HUES6 (cell line): ENCODE results near the gene GTPBP6.
"Not testable (repeated sequence)": the region's sequence is repeated elsewhere in the genome, so short reads cannot be mapped to it uniquely, and the experiment has no call there.

ENCODE experiments used
- H3K27ac ChIP-seq: 2 replicates; pipeline ENCODE4 v1.7.0; 2013; ENCODE audit warnings: low read depth, mild to moderate bottlenecking, low read length, inconsistent platforms
- H3K27me3 ChIP-seq: 2 replicates; pipeline ENCODE4 v1.6.1; 2013; ENCODE audit warnings: low read length; ENCODE audit not compliant: control insufficient read depth, insufficient read depth
- H3K36me3 ChIP-seq: 2 replicates; pipeline ENCODE4 v1.6.1; 2013; ENCODE audit warnings: low read length; ENCODE audit not compliant: control insufficient read depth, insufficient read depth
- H3K4me1 ChIP-seq: 2 replicates; pipeline ENCODE4 v1.6.1; 2013; ENCODE audit warnings: low read length; ENCODE audit not compliant: control insufficient read depth, insufficient read depth
- H3K4me3 ChIP-seq: 2 replicates; pipeline ENCODE4 v1.5.1; 2013; ENCODE audit warnings: low read depth, low read length
- H3K9ac ChIP-seq: one replicate; pipeline ENCODE4 v1.6.1; 2013; ENCODE audit warnings: mild to moderate bottlenecking, low read length
- H3K9me3 ChIP-seq: 2 replicates; pipeline ENCODE4 v1.6.1; 2013; ENCODE audit warnings: low read depth, low read length; ENCODE audit not compliant: control insufficient read depth, insufficient read depth

GTPBP6 gene

DNA sequence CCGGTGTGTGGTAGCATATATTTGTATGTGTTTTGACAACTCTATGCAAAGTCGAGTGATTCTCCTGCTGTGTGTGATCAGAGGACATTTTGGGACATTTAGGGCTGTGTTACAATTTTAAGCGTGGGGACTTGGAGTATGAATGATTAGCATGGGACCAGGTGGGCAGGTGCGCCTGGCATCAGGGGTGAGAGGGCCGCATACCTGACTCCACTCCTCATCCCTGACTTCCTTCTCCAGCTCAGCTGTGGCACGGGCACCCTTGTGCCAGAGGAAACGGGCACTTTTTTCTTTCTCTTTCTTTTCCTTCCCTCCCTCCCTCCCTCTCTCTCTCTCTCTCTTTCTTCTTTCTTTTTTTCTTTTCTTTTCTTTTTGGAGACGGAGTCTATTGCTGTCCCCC is 53.1 kb downstream of the GTPBP6 start:
- H3K4me1 ChIP-seq = peaks cover 14% of the 10 kb centered on the region; the same call in 1 of the 2 replicates
- H3K4me3 ChIP-seq = no peak overlapping the region

GRCh38 chrX:264634-265455 is 53.8 kb downstream of the GTPBP6 start:
- H3K9me3 ChIP-seq = no peaks in the 10 kb centered on the region
- H3K27ac ChIP-seq = no peak overlapping the region
- no peaks in the 10 kb centered on the region for H3K27me3 ChIP-seq
- peaks cover 14% of the 10 kb centered on the region; the same call in 1 of the 2 replicates for H3K4me1 ChIP-seq
- H3K9ac ChIP-seq = no peak overlapping the region
- H3K36me3 ChIP-seq = no peaks in the 10 kb centered on the region
- no peak overlapping the region for H3K4me3 ChIP-seq

More for the DNA sequence above, 53.1 kb downstream of the GTPBP6 start:
- no peaks in the 10 kb centered on the region for H3K36me3 ChIP-seq
- H3K27me3 ChIP-seq = no peaks in the 10 kb centered on the region
- H3K9ac ChIP-seq = no peak overlapping the region
- no peaks in the 10 kb centered on the region for H3K9me3 ChIP-seq
- H3K27ac ChIP-seq = no peak overlapping the region

- not testable (repeated sequence) for H3K4me3 ChIP-seq, H3K27ac ChIP-seq, H3K9me3 ChIP-seq, H3K36me3 ChIP-seq, H3K27me3 ChIP-seq, H3K9ac ChIP-seq
- H3K4me1 ChIP-seq = peaks cover 14% of the 10 kb centered on the region; the same call in 1 of the 2 replicates
Measured at GRCh38 chrX:264006-264405, 54.6 kb downstream of the GTPBP6 start.

GRCh38 chrX:262381-262909 is 56.2 kb downstream of the GTPBP6 start:
- H3K27me3 ChIP-seq = no peaks in the 10 kb centered on the region
- no peak overlapping the region for H3K27ac ChIP-seq
- peaks cover 14% of the 10 kb centered on the region; the same call in 1 of the 2 replicates for H3K4me1 ChIP-seq
- H3K9ac ChIP-seq = no peak overlapping the region
- no peaks in the 10 kb centered on the region for H3K36me3 ChIP-seq
- no peaks in the 10 kb centered on the region for H3K9me3 ChIP-seq
- H3K4me3 ChIP-seq = no peak overlapping the region

- Histone ChIP-seq H3K4me1 (peaks cover 14% of the 10 kb centered on the region; the same call in 1 of the 2 replicates), H3K36me3 (no peaks in the 10 kb centered on the region), H3K27me3 (no peaks in the 10 kb centered on the region), H3K4me3 (no peak overlapping the region), H3K9me3 (no peaks in the 10 kb centered on the region), H3K27ac (no peak overlapping the region), H3K9ac (no peak overlapping the region)
Measured at GRCh38 chrX:261919-262352, 56.7 kb downstream of the GTPBP6 start.

DNA sequence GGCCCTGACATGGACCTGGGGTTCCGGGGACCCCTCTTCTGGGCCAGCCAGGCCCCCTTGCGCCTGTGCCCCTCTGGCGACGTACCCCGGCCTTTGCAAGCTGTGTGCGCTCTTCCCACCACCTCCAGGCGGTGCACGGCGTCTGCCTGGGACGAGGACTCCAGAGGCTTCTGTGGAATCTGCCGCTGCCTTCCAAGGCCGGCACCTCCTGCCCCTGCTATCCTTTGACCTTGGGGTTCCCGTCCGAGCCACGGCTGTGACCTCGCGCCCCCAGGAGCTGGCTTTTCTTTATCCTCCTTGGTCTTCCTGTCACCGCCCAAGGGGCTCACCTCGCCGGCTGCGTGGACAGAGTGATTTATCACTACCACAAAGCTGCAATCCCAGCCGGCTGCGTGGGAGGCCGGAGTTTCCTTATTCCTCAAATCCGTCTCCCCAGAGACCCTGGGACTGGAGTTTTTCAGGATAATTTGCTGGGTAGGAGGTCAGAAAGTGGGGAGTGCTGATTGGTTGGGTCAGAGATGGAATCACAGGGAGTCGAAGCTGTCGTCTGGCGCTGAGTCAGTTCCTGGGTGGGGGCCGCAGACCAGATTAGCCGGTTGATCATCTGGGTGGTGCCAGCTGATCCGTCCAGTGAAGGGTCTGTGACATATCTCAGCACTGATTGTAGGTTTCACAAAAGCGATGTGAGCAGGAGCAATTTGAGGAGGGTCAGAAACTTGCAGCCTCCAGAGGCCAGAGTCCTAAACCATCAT is 57.3 kb downstream of the GTPBP6 start:
- Histone ChIP-seq H3K9ac (peak overlapping the region; percentile 43), H3K4me3 (no peak overlapping the region), H3K9me3 (no peaks in the 10 kb centered on the region), H3K27ac (peak overlapping the region; percentile 51; the same call in 1 of the 2 replicates), H3K27me3 (no peaks in the 10 kb centered on the region), H3K4me1 (peaks cover 14% of the 10 kb centered on the region; the same call in 1 of the 2 replicates), H3K36me3 (no peaks in the 10 kb centered on the region)

- Histone ChIP-seq H3K9me3 (no peaks in the 10 kb centered on the region), H3K4me1 (peaks cover 14% of the 10 kb centered on the region; the same call in 1 of the 2 replicates), H3K36me3 (no peaks in the 10 kb centered on the region), H3K9ac (no peak overlapping the region), H3K4me3 (no peak overlapping the region), H3K27me3 (no peaks in the 10 kb centered on the region; the same call in 1 of the 2 replicates), H3K27ac (no peak overlapping the region)
Measured at GRCh38 chrX:259692-260355, 58.8 kb downstream of the GTPBP6 start.

GRCh38 chrX:258291-259040 is 60.1 kb downstream of the GTPBP6 start:
- H3K27ac ChIP-seq = no peak overlapping the region
- H3K4me1 ChIP-seq = peaks cover 14% of the 10 kb centered on the region; the same call in 1 of the 2 replicates
- no peaks in the 10 kb centered on the region; the same call in 1 of the 2 replicates for H3K27me3 ChIP-seq
- H3K9ac ChIP-seq = no peak overlapping the region
- H3K36me3 ChIP-seq = no peaks in the 10 kb centered on the region
- 0 out of 2 replicates have a peak, but pooled peaks cover 2% of the 10 kb centered on the region for H3K9me3 ChIP-seq
- H3K4me3 ChIP-seq = no peak overlapping the region

DNA sequence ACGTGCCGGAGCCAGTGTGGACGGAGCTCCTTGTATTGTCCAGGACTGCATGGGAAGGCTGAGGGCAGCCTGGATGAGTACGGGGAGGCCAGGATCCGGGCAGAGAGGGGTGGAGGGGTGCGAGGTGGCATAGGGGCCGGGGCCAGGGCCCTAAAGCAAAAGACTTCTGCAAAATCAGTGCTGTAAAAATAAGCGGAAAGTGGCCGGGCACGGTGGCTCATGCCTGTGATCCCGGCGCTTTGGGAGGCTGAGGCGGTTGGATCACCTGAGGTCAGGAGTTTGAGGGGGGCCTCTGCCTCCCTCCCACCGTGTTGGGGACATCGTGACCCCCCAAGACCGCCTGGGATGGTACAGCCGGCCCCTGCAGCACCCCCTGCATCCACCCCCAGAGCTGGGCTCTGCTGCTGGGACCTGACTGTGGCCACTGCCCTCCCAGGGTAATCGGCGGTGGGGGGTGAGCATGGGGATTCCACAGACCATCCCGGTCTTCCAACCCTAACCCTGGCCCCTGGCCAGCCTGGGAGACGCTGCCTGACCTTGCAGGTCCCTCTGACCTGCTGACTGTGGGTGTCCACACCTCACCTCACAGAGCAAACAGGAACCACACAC is 60.8 kb downstream of the GTPBP6 start:
- Histone ChIP-seq H3K36me3 (no peaks in the 10 kb centered on the region), H3K9ac (no peak overlapping the region), H3K27ac (no peak overlapping the region), H3K4me1 (peaks cover 14% of the 10 kb centered on the region; the same call in 1 of the 2 replicates), H3K9me3 (peaks cover 2% of the 10 kb centered on the region; the same call in 1 of the 2 replicates), H3K4me3 (no peak overlapping the region), H3K27me3 (no peaks in the 10 kb centered on the region; the same call in 1 of the 2 replicates)

GRCh38 chrX:257054-257453 is 61.5 kb downstream of the GTPBP6 start:
- H3K27ac ChIP-seq, H3K9ac ChIP-seq, H3K9me3 ChIP-seq, H3K36me3 ChIP-seq, H3K4me3 ChIP-seq, H3K27me3 ChIP-seq: not testable (repeated sequence)
- peaks cover 12% of the 10 kb centered on the region; the same call in 1 of the 2 replicates for H3K4me1 ChIP-seq
